NCI-H2227 treated with DMSO at 0.1 percent for 48 hours (cell line): ENCODE results near the gene ZNF618.

Source experiments
- DNase-seq: peaks from one replicate; lab custom pipeline; 2025; lab: John Stamatoyannopoulos, UW

Gene ZNF618

GRCh38 chr9:113934167-113934828 lies 58.2 kb downstream of the ZNF618 start:
- DNase-seq: no peak

- DNase-seq: no peak
Observed at GRCh38 chr9:113934829-113935676, 58.9 kb downstream of the ZNF618 start.

GRCh38 chr9:113935677-113936380 lies 59.7 kb downstream of the ZNF618 start:
- no peak for DNase-seq

- no peak for DNase-seq
Observed at GRCh38 chr9:113940077-113940476, 64.0 kb downstream of the ZNF618 start.

GRCh38 chr9:113941056-113941455 lies 64.9 kb downstream of the ZNF618 start:
- DNase-seq: no peak

GRCh38 chr9:113941526-113941925 lies 65.4 kb downstream of the ZNF618 start:
- no peak for DNase-seq

GRCh38 chr9:113943112-113944009 lies 67.3 kb downstream of the ZNF618 start:
- no peak for DNase-seq

- DNase-seq: no peak
Observed at GRCh38 chr9:113945784-113946183, 69.7 kb downstream of the ZNF618 start.

GRCh38 chr9:113946496-113947115 lies 70.5 kb downstream of the ZNF618 start:
- no peak for DNase-seq

GRCh38 chr9:113947941-113948340 lies 71.8 kb downstream of the ZNF618 start:
- DNase-seq: no peak

GRCh38 chr9:113948891-113949570 lies 72.9 kb downstream of the ZNF618 start:
- no peak for DNase-seq

GRCh38 chr9:113949571-113950078 lies 73.5 kb downstream of the ZNF618 start:
- DNase-seq: no peak

GRCh38 chr9:113950195-113951031 lies 74.3 kb downstream of the ZNF618 start:
- DNase-seq: no peak

- DNase-seq: no peak
Observed at GRCh38 chr9:113951032-113951372, 74.9 kb downstream of the ZNF618 start.

- DNase-seq: no peak
Observed at GRCh38 chr9:113952676-113953075, 76.6 kb downstream of the ZNF618 start.

- no peak for DNase-seq
Observed at GRCh38 chr9:113953531-113953930, 77.4 kb downstream of the ZNF618 start.

GRCh38 chr9:113954591-113954990 lies 78.5 kb downstream of the ZNF618 start:
- DNase-seq: no peak

GRCh38 chr9:113955076-113955752 lies 79.1 kb downstream of the ZNF618 start:
- no peak for DNase-seq

GRCh38 chr9:113956901-113957300 lies 80.8 kb downstream of the ZNF618 start:
- DNase-seq: no peak
